Left ventricle myocardium inferior (tissue), 1 donor: Measurements from ENCODE around the gene MALAT1. TPM values are rescaled to one million over a fixed set of nuclear protein-coding genes. Genes with fewer than 3 reads are reported as not detected.
A peak's percentile ranks its signal among the peaks of the same experiment; 100 is the strongest.

ENCODE experiments used
- DNase-seq: peaks from one replicate; pipeline ENCODE4 v3.0.0-alpha.2; 2020
- H3K27ac ChIP-seq: fragments of 200-600 bp; replicated peaks from 2 replicates; pipeline ENCODE4 v1.8.0; 2021
- H3K27me3 ChIP-seq: fragments of 200-600 bp; 2 replicates; pipeline ENCODE4 v1.8.0; 2021; ENCODE audit warnings: low read depth
- H3K36me3 ChIP-seq: fragments of 200-600 bp; 2 replicates; pipeline ENCODE4 v1.8.0; 2021
- H3K4me1 ChIP-seq: fragments of 200-600 bp; 2 replicates; pipeline ENCODE4 v1.8.0; 2021
- H3K4me3 ChIP-seq: fragments of 200-600 bp; 2 replicates; pipeline ENCODE4 v1.8.0; 2021; ENCODE audit warnings: mild to moderate bottlenecking, moderate library complexity
- H3K9me3 ChIP-seq: fragments of 200-600 bp; replicated peaks from 2 replicates; pipeline ENCODE4 v1.8.0; 2021
- intact Hi-C: fragments of 100-400 bp; cut with micrococcal nuclease; formaldehyde crosslinking; loops from one replicate; pipeline ENCODE4 v1.11.0; 2022
- total RNA-seq: library from RNA; stranded (reverse); fragmentation: NEBNext Ultra II Directional; extraction: Animal tissue kit (Norgen Biotek cat#: 25700); gene quantifications from one replicate; pipeline ENCODE4 v1.2.1, GENCODE V29; 2021
- TF ChIP-seq, protein P1 (sequence below): fragments of 200-600 bp; IDR thresholded peaks from 2 replicates; pipeline ENCODE4 v1.8.0; 2021; ENCODE audit warnings: antibody characterized with exemption, mild to moderate bottlenecking, borderline replicate concordance
- donor health status: DM: no; HTN: yes; CAD: no; lungs with severe emphysema.

Gene MALAT1
- total RNA-seq, 1 donor from 2014 or later: 6,576 TPM

GRCh38 chr11:65486570-65487466, 12.0 kb upstream of the MALAT1 start:
- Histone ChIP-seq H3K27ac (peak overlapping the region; percentile 99), H3K4me3 (peak overlapping the region; percentile 1), H3K27me3 (no peaks in the 10 kb centered on the region), H3K9me3 (no peaks in the 10 kb centered on the region), H3K36me3 (no peaks in the 10 kb centered on the region), H3K4me1 (peaks cover 71% of the 10 kb centered on the region)
- intact Hi-C loops: no loop called here
- DNase-seq: no peak
- TF ChIP-seq, protein P1, sequence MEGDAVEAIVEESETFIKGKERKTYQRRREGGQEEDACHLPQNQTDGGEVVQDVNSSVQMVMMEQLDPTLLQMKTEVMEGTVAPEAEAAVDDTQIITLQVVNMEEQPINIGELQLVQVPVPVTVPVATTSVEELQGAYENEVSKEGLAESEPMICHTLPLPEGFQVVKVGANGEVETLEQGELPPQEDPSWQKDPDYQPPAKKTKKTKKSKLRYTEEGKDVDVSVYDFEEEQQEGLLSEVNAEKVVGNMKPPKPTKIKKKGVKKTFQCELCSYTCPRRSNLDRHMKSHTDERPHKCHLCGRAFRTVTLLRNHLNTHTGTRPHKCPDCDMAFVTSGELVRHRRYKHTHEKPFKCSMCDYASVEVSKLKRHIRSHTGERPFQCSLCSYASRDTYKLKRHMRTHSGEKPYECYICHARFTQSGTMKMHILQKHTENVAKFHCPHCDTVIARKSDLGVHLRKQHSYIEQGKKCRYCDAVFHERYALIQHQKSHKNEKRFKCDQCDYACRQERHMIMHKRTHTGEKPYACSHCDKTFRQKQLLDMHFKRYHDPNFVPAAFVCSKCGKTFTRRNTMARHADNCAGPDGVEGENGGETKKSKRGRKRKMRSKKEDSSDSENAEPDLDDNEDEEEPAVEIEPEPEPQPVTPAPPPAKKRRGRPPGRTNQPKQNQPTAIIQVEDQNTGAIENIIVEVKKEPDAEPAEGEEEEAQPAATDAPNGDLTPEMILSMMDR: no peak

DNA sequence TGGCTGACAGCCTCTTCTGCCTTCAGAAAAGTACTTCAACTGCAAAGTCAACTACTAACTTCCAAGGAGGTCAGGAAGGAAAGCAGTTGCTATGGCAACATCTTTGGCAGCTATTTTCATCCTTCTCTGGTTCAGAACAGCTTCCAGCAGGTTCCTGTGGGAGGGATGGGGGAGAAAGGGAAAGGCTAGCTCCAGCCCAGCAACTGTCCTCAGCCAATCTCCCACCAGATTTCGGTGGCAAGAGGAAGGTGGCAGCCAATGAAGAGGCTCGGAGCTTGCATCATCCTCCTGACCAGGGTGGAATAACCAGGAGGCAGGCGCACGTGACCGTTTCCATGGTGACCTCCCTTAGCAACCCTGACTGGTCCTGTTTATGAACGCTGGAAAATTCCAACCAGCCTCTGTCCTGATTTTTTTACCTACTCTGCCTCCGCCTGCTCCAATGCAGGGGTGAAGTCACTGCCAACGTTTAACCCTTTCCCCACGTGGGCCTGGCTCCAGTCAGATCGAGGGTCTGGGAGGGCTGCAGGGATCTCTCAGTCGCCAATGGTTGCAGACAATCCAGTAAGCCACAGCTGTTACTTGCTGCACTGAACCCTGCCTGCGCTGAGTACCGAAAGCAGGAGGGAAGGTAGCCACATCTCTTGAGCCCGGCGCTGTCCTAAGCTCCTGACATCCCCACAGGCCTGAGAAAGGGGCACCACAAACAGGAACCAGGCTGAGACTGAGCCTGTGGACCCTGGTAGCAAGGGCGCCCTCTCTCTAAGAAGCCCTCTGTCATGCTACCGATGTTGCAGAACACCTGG, 11.2 kb upstream of the MALAT1 start:
- Histone ChIP-seq H3K27ac (peak overlapping the region; percentile 99), H3K4me3 (peak overlapping the region; percentile 42), H3K4me1 (peaks cover 77% of the 10 kb centered on the region), H3K27me3 (no peaks in the 10 kb centered on the region), H3K9me3 (no peaks in the 10 kb centered on the region), H3K36me3 (no peaks in the 10 kb centered on the region)
- intact Hi-C loops: no loop called here
- TF ChIP-seq, protein P1: no peak
- DNase-seq: peak; percentile 99

GRCh38 chr11:65488273-65489034, 10.4 kb upstream of the MALAT1 start:
- no peaks in the 10 kb centered on the region for H3K36me3 ChIP-seq
- H3K27ac ChIP-seq: peak overlapping the region; percentile 99
- no peak for DNase-seq
- no peaks in the 10 kb centered on the region for H3K27me3 ChIP-seq
- intact Hi-C loops: no loop called here
- H3K4me3 ChIP-seq: peak overlapping the region; percentile 42
- no peaks in the 10 kb centered on the region for H3K9me3 ChIP-seq
- TF ChIP-seq, protein P1: no peak
- H3K4me1 ChIP-seq: peaks cover 85% of the 10 kb centered on the region

DNA sequence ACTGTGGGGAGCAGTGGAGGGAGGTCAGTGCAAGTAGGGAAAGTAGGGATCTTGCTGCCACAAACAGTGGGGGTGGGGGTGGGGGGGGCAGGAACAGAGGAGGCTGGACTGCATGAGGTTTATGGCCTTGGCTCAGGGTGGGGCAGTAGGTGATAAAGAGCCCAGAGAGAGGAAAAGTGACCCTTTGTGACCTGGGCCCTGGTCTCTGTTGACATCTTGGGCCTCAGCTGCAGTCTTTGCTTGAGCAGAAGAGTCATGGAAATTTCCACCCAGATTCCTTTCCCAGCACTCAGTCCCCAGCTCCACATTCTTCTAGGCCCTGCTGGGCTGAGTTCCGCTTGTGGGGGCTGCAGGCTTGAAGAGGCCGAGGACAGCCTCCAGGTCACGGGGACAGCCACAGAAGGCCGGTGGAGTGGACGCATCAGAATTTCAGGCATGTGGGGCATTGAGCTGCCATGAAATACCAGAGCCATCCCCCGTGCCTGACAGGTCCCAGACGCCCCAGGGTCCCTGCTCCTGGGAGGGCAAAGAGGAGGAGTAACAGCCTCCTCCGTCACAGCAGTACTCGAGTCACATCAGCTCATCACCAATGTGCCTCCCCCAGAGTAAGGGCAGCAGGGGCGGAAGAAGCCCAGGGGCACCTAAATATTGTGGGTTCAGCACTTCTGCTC, 9.7 kb upstream of the MALAT1 start:
- intact Hi-C loops: no loop called here
- no peaks in the 10 kb centered on the region for H3K36me3 ChIP-seq
- H3K9me3 ChIP-seq: no peaks in the 10 kb centered on the region
- H3K27me3 ChIP-seq: no peaks in the 10 kb centered on the region
- H3K4me3 ChIP-seq: peak overlapping the region; percentile 42
- TF ChIP-seq, protein P1: no peak
- H3K4me1 ChIP-seq: peaks cover 92% of the 10 kb centered on the region
- H3K27ac ChIP-seq: peak overlapping the region; percentile 99
- DNase-seq: peak; percentile 73
